HepG2 (cell line): Measurements from ENCODE around the gene SPAG6. TPM values are rescaled to one million over a fixed set of nuclear protein-coding genes. Genes with fewer than 3 reads are reported as not detected.

Source experiments
- ATM ChIP-seq: fragments of 450-650 bp; IDR thresholded peaks from 2 replicates; pipeline ENCODE4 v1.7.1; 2017; ENCODE audit warnings: mild to moderate bottlenecking, borderline replicate concordance
- CBFB ChIP-seq: sonication (generic); formaldehyde crosslinking; IDR thresholded peaks from 2 replicates; pipeline ENCODE4 v1.4.0; 2020; ENCODE audit warnings: missing genetic modification reagents
- CCAR2 ChIP-seq: fragments of 200-400 bp; formaldehyde crosslinking; optimal IDR thresholded peaks from 2 replicates; pipeline ENCODE3; 2018; ENCODE audit warnings: low read depth, mild to moderate bottlenecking, low read length, moderate library complexity
- CEBPB ChIP-seq: IDR thresholded peaks from 2 replicates; pipeline ENCODE4 v1.6.1; 2011; ENCODE audit warnings: low read depth, low read length, improper control_type of control experiment, borderline replicate concordance
- CENPX ChIP-seq: sonication (generic); formaldehyde crosslinking; IDR thresholded peaks from 2 replicates; pipeline ENCODE4 v1.9.0; 2021; ENCODE audit warnings: mild to moderate bottlenecking, missing genetic modification reagents, moderate library complexity
- ETS1 ChIP-seq: sonication (generic); formaldehyde crosslinking; IDR thresholded peaks from 2 replicates; pipeline ENCODE4 v1.4.0; 2020; ENCODE audit warnings: missing genetic modification reagents
- GABPB1 ChIP-seq: IDR thresholded peaks from 2 replicates; pipeline ENCODE4 v1.6.1; 2016; ENCODE audit warnings: mild to moderate bottlenecking, missing genetic modification reagents, moderate library complexity, missing compliant biosample characterization
- HOXD1 ChIP-seq: sonication (generic); formaldehyde crosslinking; IDR thresholded peaks from 2 replicates; pipeline ENCODE4 v1.5.0; 2020; ENCODE audit warnings: missing genetic modification reagents
- MED1 ChIP-seq: sonication (generic); formaldehyde crosslinking; IDR thresholded peaks from 2 replicates; pipeline ENCODE4 v1.4.0; 2020; ENCODE audit warnings: missing genetic modification reagents
- MED8 ChIP-seq: sonication (generic); formaldehyde crosslinking; IDR thresholded peaks from 2 replicates; pipeline ENCODE4 v1.8.1; 2023; ENCODE audit warnings: mild to moderate bottlenecking, missing genetic modification reagents; ENCODE audit not compliant: insufficient replicate concordance
- MEIS2 ChIP-seq: sonication (generic); formaldehyde crosslinking; IDR thresholded peaks from 2 replicates; pipeline ENCODE4 v1.9.0; 2021; ENCODE audit warnings: mild to moderate bottlenecking, missing genetic modification reagents
- MTF2 ChIP-seq: sonication (generic); formaldehyde crosslinking; IDR thresholded peaks from 2 replicates; pipeline ENCODE4 v1.5.0; 2020; ENCODE audit warnings: missing genetic modification reagents, borderline replicate concordance
- PAF1 ChIP-seq: IDR thresholded peaks from 2 replicates; pipeline ENCODE4 v1.6.1; 2016; ENCODE audit warnings: missing genetic modification reagents, missing compliant biosample characterization
- POLR2G ChIP-seq: fragments of 200-400 bp; formaldehyde crosslinking; IDR thresholded peaks from 2 replicates; pipeline ENCODE4 v1.6.1; 2018; ENCODE audit warnings: mild to moderate bottlenecking, low read depth, low read length, moderate library complexity
- RFX5 ChIP-seq: IDR thresholded peaks from 2 replicates; pipeline ENCODE4 v1.6.1; 2011; ENCODE audit warnings: low read depth, low read length, improper control_type of control experiment
- ZNF3 ChIP-seq: IDR thresholded peaks from 2 replicates; pipeline ENCODE4 v1.7.0; 2017; ENCODE audit warnings: inconsistent platforms
- ZNF343 ChIP-seq: sonication (generic); formaldehyde crosslinking; IDR thresholded peaks from 2 replicates; pipeline ENCODE4 v1.4.0; 2020; ENCODE audit warnings: mild to moderate bottlenecking, missing genetic modification reagents
- ZNF468 ChIP-seq: sonication (generic); formaldehyde crosslinking; IDR thresholded peaks from 2 replicates; pipeline ENCODE4 v1.8.0; 2022; ENCODE audit warnings: mild to moderate bottlenecking, moderate library complexity, missing genetic modification reagents
- ZNF501 ChIP-seq: sonication (generic); formaldehyde crosslinking; IDR thresholded peaks from 2 replicates; pipeline ENCODE4 v1.5.1; 2020; ENCODE audit warnings: mild to moderate bottlenecking, moderate library complexity, missing genetic modification reagents
- ZNF569 ChIP-seq: sonication (generic); formaldehyde crosslinking; IDR thresholded peaks from 2 replicates; pipeline ENCODE4 v1.5.0; 2020; ENCODE audit warnings: mild to moderate bottlenecking, missing genetic modification reagents, moderate library complexity, borderline replicate concordance
- ZNF605 ChIP-seq: sonication (generic); formaldehyde crosslinking; IDR thresholded peaks from 2 replicates; pipeline ENCODE4 v1.8.0; 2022; ENCODE audit warnings: mild to moderate bottlenecking, missing genetic modification reagents
- ZSCAN31 ChIP-seq: sonication (generic); formaldehyde crosslinking; IDR thresholded peaks from 2 replicates; pipeline ENCODE4 v1.5.0; 2020; ENCODE audit warnings: low read depth, mild to moderate bottlenecking, missing genetic modification reagents
- polyA plus RNA-seq, 8 experiments: library from polyadenylated mRNA; depleted of rRNA in 3 of 8; stranded (reverse) in 7 of 8; unstranded in 1 of 8; fragments of >200 nt; fragmentation: Illumina TruSeq in 4 of 8; extraction: Trizol in 4 of 8; gene quantifications; 2 replicates each; pipeline versions ENCODE4 v1.2.1 to v1.2.3, GENCODE V29; 2011 to 2016; ENCODE audit warnings: low read depth in 4 of 8, missing spikeins in 1 of 8, mixed read lengths in 1 of 8; ENCODE audit not compliant: insufficient read depth in 1 of 8
- total RNA-seq, 5 experiments: library from RNA; depleted of rRNA; stranded (reverse); fragments of >200 nt; fragmentation: Illumina TruSeq; extraction: Trizol; gene quantifications; 2 replicates each; pipeline ENCODE4 v1.2.3, GENCODE V29; 2016; ENCODE audit warnings: low read depth in 1 of 5
- TF ChIP-seq, protein P1 (sequence below): sonication (generic); formaldehyde crosslinking; IDR thresholded peaks from 2 replicates; pipeline ENCODE4 v1.4.0; 2020; ENCODE audit warnings: missing genetic modification reagents, borderline replicate concordance
- TF ChIP-seq, protein P2 (sequence below): IDR thresholded peaks from 2 replicates; pipeline ENCODE4 v1.6.1; 2016; ENCODE audit warnings: missing genetic modification reagents, missing compliant biosample characterization
- TF ChIP-seq, protein P3 (sequence below): sonication (generic); formaldehyde crosslinking; IDR thresholded peaks from 2 replicates; pipeline ENCODE4 v1.5.0; 2020; ENCODE audit warnings: missing genetic modification reagents

The SPAG6 gene
- total and polyA plus RNA-seq, 2 of the 13 experiments (the other 11 are each of a cell fraction or from before 2014, with no cell fraction given) = not detected

DNA sequence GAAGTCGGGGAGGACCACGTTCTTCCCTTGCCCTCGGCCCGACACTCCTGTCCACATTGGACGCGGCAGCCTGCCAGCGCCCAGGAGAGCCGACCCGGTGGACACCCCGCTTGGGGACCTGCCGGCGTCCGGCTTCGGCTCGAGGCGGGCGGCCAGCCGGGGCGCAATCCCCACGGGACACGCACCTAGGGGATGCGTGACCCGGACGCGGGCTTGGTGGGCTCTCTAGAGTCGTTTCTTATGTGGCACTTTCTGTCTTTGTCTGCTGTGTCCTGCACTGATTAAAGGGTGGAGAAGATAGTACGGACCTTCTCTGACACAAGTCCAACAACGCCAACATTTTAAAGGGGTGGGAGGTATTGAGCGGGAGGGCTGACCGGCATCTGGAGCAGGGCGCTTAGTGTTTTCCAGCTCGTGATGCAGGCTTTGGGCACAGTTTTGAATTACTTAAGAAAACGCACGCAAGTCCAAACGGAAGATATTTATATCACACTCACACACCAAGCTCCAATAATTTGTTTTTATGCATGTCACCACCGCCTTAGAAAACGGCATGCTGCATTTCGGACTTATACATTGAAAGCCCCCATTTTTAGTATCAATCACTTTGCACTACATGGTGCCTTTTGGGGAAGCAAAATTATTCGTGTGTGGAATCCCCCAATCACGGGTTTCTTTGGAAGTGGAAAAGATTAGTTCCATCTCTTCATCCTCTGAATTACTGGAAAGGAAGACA, 3.9 kb upstream of the SPAG6 start (continued):
- TF ChIP-seq, protein P1, sequence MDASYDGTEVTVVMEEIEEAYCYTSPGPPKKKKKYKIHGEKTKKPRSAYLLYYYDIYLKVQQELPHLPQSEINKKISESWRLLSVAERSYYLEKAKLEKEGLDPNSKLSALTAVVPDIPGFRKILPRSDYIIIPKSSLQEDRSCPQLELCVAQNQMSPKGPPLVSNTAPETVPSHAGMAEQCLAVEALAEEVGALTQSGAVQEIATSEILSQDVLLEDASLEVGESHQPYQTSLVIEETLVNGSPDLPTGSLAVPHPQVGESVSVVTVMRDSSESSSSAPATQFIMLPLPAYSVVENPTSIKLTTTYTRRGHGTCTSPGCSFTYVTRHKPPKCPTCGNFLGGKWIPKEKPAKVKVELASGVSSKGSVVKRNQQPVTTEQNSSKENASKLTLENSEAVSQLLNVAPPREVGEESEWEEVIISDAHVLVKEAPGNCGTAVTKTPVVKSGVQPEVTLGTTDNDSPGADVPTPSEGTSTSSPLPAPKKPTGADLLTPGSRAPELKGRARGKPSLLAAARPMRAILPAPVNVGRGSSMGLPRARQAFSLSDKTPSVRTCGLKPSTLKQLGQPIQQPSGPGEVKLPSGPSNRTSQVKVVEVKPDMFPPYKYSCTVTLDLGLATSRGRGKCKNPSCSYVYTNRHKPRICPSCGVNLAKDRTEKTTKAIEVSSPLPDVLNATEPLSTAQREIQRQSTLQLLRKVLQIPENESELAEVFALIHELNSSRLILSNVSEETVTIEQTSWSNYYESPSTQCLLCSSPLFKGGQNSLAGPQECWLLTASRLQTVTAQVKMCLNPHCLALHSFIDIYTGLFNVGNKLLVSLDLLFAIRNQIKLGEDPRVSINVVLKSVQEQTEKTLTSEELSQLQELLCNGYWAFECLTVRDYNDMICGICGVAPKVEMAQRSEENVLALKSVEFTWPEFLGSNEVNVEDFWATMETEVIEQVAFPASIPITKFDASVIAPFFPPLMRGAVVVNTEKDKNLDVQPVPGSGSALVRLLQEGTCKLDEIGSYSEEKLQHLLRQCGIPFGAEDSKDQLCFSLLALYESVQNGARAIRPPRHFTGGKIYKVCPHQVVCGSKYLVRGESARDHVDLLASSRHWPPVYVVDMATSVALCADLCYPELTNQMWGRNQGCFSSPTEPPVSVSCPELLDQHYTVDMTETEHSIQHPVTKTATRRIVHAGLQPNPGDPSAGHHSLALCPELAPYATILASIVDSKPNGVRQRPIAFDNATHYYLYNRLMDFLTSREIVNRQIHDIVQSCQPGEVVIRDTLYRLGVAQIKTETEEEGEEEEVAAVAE = no peak
- TF ChIP-seq GABPB1 (CRISPR knock-in tag) = 0 out of 2 replicates have a peak, but pooled peaks have one; percentile 22
- no peak for TF ChIP-seq ZNF468 (CRISPR knock-in tag)
- no peak for TF ChIP-seq ZSCAN31
- TF ChIP-seq, protein P2, sequence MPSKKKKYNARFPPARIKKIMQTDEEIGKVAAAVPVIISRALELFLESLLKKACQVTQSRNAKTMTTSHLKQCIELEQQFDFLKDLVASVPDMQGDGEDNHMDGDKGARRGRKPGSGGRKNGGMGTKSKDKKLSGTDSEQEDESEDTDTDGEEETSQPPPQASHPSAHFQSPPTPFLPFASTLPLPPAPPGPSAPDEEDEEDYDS = no peak
- no peak for TF ChIP-seq ZNF343 (CRISPR knock-in tag)
- no peak for TF ChIP-seq CBFB
- TF ChIP-seq ZNF501 (CRISPR knock-in tag) = peak; percentile 29; the same call in 1 of the 2 replicates
- TF ChIP-seq POLR2G = no peak
- TF ChIP-seq CEBPB = no peak
- no peak for TF ChIP-seq RFX5
- no peak for TF ChIP-seq ZNF569 (CRISPR knock-in tag)
- no peak for TF ChIP-seq MED1 (CRISPR knock-in tag)
- peak; percentile 53 for TF ChIP-seq MED8 (CRISPR knock-in tag)
- TF ChIP-seq ZNF3 (CRISPR knock-in tag) = no peak
- TF ChIP-seq PAF1 (CRISPR knock-in tag) = no peak
- no peak for TF ChIP-seq ETS1 (CRISPR knock-in tag)
- TF ChIP-seq CENPX (CRISPR knock-in tag) = no peak
- peak; percentile 74; the same call in 1 of the 2 replicates for TF ChIP-seq MTF2 (CRISPR knock-in tag)
- no peak for TF ChIP-seq CCAR2
- no peak for TF ChIP-seq MEIS2 (CRISPR knock-in tag)
- TF ChIP-seq, protein P3, sequence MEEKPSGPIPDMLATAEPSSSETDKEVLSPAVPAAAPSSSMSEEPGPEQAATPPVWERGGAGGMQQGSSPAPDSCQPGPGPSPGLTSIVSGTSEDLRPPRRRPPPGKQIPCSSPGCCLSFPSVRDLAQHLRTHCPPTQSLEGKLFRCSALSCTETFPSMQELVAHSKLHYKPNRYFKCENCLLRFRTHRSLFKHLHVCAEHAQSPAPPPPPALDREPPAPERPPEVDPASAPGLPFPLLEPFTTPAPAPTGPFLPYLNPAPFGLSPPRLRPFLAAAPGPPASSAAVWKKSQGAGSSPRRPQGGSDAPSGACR = no peak
- 0 out of 2 replicates have a peak, but pooled peaks have one; percentile 32 for TF ChIP-seq ZNF605
- no peak for TF ChIP-seq ATM
- TF ChIP-seq HOXD1 (CRISPR knock-in tag) = no peak
